WTC11 (cell line): ENCODE measurements around the gene TRMT112. TPM values are rescaled to one million over a fixed set of nuclear protein-coding genes. Genes with fewer than 3 reads are reported as not detected.

Source experiments
- ATAC-seq: fragments of 200-7000 bp; cut with Tn5 transposase; 2 replicates; pipeline ENCODE4 v1.10.0; 2021; ENCODE audit warnings: mild to moderate bottlenecking, moderate library complexity
- CTCF ChIA-PET: fragments of 300-600 bp; sonication (Branson Sonifier 250); formaldehyde crosslinking; loops from one replicate; lab custom pipeline; 2021; ENCODE audit warnings: antibody characterized with exemption; lab: Charles Lee
- POLR2A ChIA-PET: fragments of 350-600 bp; sonication (Branson Sonifier 250); formaldehyde crosslinking; loops from one replicate; lab custom pipeline; 2021; ENCODE audit warnings: antibody characterized with exemption; lab: Charles Lee
- DNase-seq: peaks from one replicate; pipeline ENCODE4 v3.0.0; 2021; ENCODE audit warnings: low spot score
- H3K27ac Mint-ChIP-seq: 2 replicates; pipeline ENCODE4 v1.8.0; 2021; ENCODE audit warnings: mixed read lengths
- H3K27me3 Mint-ChIP-seq: 2 replicates; pipeline ENCODE4 v1.8.0; 2021; ENCODE audit warnings: low read depth, mild to moderate bottlenecking, moderate library complexity, mixed read lengths
- H3K36me3 Mint-ChIP-seq: 2 replicates; pipeline ENCODE4 v1.8.0; 2021; ENCODE audit warnings: mixed read lengths
- H3K4me1 Mint-ChIP-seq: 2 replicates; pipeline ENCODE4 v1.8.0; 2022; ENCODE audit warnings: mixed read lengths
- H3K4me3 Mint-ChIP-seq: 2 replicates; pipeline ENCODE4 v1.8.0; 2021; ENCODE audit warnings: mild to moderate bottlenecking, moderate library complexity, mixed read lengths
- H3K9me3 Mint-ChIP-seq: 2 replicates; pipeline ENCODE4 v1.8.0; 2021; ENCODE audit warnings: mixed read lengths
- AFF4 ChIP-seq: sonication (generic); formaldehyde crosslinking; IDR thresholded peaks from 2 replicates; pipeline ENCODE4 v1.8.1; 2023; ENCODE audit warnings: mild to moderate bottlenecking, missing genetic modification reagents, borderline replicate concordance
- ATF1 ChIP-seq: sonication (generic); formaldehyde crosslinking; IDR thresholded peaks from 2 replicates; pipeline ENCODE4 v1.8.1; 2023; ENCODE audit warnings: mild to moderate bottlenecking, moderate library complexity, missing genetic modification reagents
- ATF2 ChIP-seq: sonication (generic); formaldehyde crosslinking; IDR thresholded peaks from 2 replicates; pipeline ENCODE4 v1.8.1; 2022; ENCODE audit warnings: low read depth, missing genetic modification reagents, borderline replicate concordance
- ATF3 ChIP-seq: sonication (generic); formaldehyde crosslinking; conservative IDR thresholded peaks from 2 replicates; pipeline ENCODE4 v1.8.1; 2022; ENCODE audit warnings: mild to moderate bottlenecking, missing genetic modification reagents
- ELF4 ChIP-seq: sonication (generic); formaldehyde crosslinking; IDR thresholded peaks from 2 replicates; pipeline ENCODE4 v1.8.1; 2022; ENCODE audit warnings: low read depth, mild to moderate bottlenecking, moderate library complexity, missing genetic modification reagents
- FOXK1 ChIP-seq: sonication (generic); formaldehyde crosslinking; IDR thresholded peaks from 2 replicates; pipeline ENCODE4 v1.8.0; 2022; ENCODE audit warnings: mild to moderate bottlenecking, moderate library complexity, missing genetic modification reagents
- FOXP1 ChIP-seq: sonication (generic); formaldehyde crosslinking; IDR thresholded peaks from 2 replicates; pipeline ENCODE4 v1.8.0; 2022; ENCODE audit warnings: missing genetic modification reagents, mild to moderate bottlenecking, moderate library complexity, borderline replicate concordance
- HMGA2 ChIP-seq: fragments of 250-450 bp; sonication (Bioruptor Pico); IDR thresholded peaks from 2 replicates; pipeline ENCODE4 v1.4.0; 2021; ENCODE audit warnings: mild to moderate bottlenecking, moderate library complexity
- NFE2L1 ChIP-seq: sonication (generic); formaldehyde crosslinking; IDR thresholded peaks from 2 replicates; pipeline ENCODE4 v1.8.1; 2023; ENCODE audit warnings: missing genetic modification reagents
- PRRX2 ChIP-seq: fragments of 250-450 bp; sonication (Bioruptor Pico); IDR thresholded peaks from 2 replicates; pipeline ENCODE4 v1.8.0; 2021; ENCODE audit warnings: mild to moderate bottlenecking
- RORB ChIP-seq: fragments of 250-450 bp; sonication (Bioruptor Pico); IDR thresholded peaks from 2 replicates; pipeline ENCODE4 v1.9.0; 2021; ENCODE audit warnings: mild to moderate bottlenecking
- SOX15 ChIP-seq: fragments of 250-450 bp; sonication (Bioruptor Pico); IDR thresholded peaks from 2 replicates; pipeline ENCODE4 v1.9.0; 2021; ENCODE audit warnings: mild to moderate bottlenecking
- TP53 ChIP-seq: sonication (generic); formaldehyde crosslinking; IDR thresholded peaks from 2 replicates; pipeline ENCODE4 v1.8.1; 2023; ENCODE audit warnings: mild to moderate bottlenecking, missing genetic modification reagents
- ZNF232 ChIP-seq: sonication (generic); formaldehyde crosslinking; IDR thresholded peaks from 2 replicates; pipeline ENCODE4 v1.8.0; 2022; ENCODE audit warnings: mild to moderate bottlenecking, missing genetic modification reagents
- ZNF423 ChIP-seq: fragments of 250-450 bp; sonication (Bioruptor Pico); IDR thresholded peaks from 2 replicates; pipeline ENCODE4 v2.1.2; 2022; ENCODE audit warnings: mild to moderate bottlenecking, moderate library complexity
- ZNF425 ChIP-seq: fragments of 250-450 bp; sonication (Bioruptor Pico); conservative IDR thresholded peaks from 2 replicates; pipeline ENCODE4 v1.9.0; 2021; ENCODE audit warnings: mild to moderate bottlenecking
- total RNA-seq: library from RNA; stranded (reverse); gene quantifications from 3 replicates; pipeline ENCODE4 v1.2.3, GENCODE V29; 2021
- TF ChIP-seq, protein P1 (sequence below): sonication (generic); formaldehyde crosslinking; IDR thresholded peaks from 2 replicates; pipeline ENCODE4 v1.8.0; 2022; ENCODE audit warnings: mild to moderate bottlenecking, missing genetic modification reagents
- TF ChIP-seq, protein P2 (sequence below): fragments of 250-450 bp; sonication (Bioruptor Pico); IDR thresholded peaks from 2 replicates; pipeline ENCODE4 v1.9.0; 2021; ENCODE audit warnings: mild to moderate bottlenecking

Gene TRMT112
- total RNA-seq, 1 experiment from 2014 or later, result 285 TPM

GRCh38 chr11:64304032-64304315 is 13.4 kb downstream of the TRMT112 start:
- ChIA-PET POLR2A (interaction anchor here (0.9 to 2.6 kb wide), 8 partner anchors 14 to 72 kb away, joined by 3 to 25 read pairs (median 4); partner anchors contain the start of genes PRDX5 and TRMT112), CTCF (interaction anchor here (0.7 to 5.6 kb wide), 35 partner anchors 8 to 370 kb away, joined by 3 to 151 read pairs (median 7); partner anchors contain the start of genes BAD, FERMT3, FKBP2 and GPR137)
- ATAC-seq (no peak), DNase-seq (no peak)
- no peaks in the 10 kb centered on the region for H3K9me3 Mint-ChIP-seq
- TF ChIP-seq RORB (no peak), SOX15 (CRISPR knock-in tag) (no peak), FOXP1 (CRISPR knock-in tag) (no peak), NFE2L1 (CRISPR knock-in tag) (no peak), ELF4 (no peak), ZNF425 (CRISPR knock-in tag) (no peak), HMGA2 (CRISPR knock-in tag) (no peak), PRRX2 (CRISPR knock-in tag) (no peak), ATF1 (no peak), ZNF423 (no peak), FOXK1 (CRISPR knock-in tag) (no peak), ATF3 (no peak), ATF2 (CRISPR knock-in tag) (no peak), TP53 (CRISPR knock-in tag) (no peak), AFF4 (CRISPR knock-in tag) (no peak), ZNF232 (CRISPR knock-in tag) (no peak)
- TF ChIP-seq, protein P1, sequence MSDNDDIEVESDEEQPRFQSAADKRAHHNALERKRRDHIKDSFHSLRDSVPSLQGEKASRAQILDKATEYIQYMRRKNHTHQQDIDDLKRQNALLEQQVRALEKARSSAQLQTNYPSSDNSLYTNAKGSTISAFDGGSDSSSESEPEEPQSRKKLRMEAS (CRISPR knock-in tag), result no peak
- TF ChIP-seq, protein P2, sequence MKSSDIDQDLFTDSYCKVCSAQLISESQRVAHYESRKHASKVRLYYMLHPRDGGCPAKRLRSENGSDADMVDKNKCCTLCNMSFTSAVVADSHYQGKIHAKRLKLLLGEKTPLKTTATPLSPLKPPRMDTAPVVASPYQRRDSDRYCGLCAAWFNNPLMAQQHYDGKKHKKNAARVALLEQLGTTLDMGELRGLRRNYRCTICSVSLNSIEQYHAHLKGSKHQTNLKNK (CRISPR knock-in tag), result no peak
- peak overlapping the region; percentile 91 for H3K4me3 Mint-ChIP-seq
- peak overlapping the region; percentile 100 for H3K27ac Mint-ChIP-seq
- peaks cover 3% of the 10 kb centered on the region for H3K36me3 Mint-ChIP-seq
- H3K4me1 Mint-ChIP-seq, result peaks cover 16% of the 10 kb centered on the region
- H3K27me3 Mint-ChIP-seq, result peaks cover 31% of the 10 kb centered on the region
